T-helper 1 cell (primary cell): Measurements from ENCODE around the gene IL9R.
"Not testable (repeated sequence)": the region's sequence is repeated elsewhere in the genome, so short reads cannot be mapped to it uniquely, and the experiment has no call there.

ENCODE experiments used
- DNase-seq, 5 donors: peaks; one replicate each; pipeline ENCODE4 v3.0.0-alpha.2; 2012 to 2020

The IL9R gene

DNA sequence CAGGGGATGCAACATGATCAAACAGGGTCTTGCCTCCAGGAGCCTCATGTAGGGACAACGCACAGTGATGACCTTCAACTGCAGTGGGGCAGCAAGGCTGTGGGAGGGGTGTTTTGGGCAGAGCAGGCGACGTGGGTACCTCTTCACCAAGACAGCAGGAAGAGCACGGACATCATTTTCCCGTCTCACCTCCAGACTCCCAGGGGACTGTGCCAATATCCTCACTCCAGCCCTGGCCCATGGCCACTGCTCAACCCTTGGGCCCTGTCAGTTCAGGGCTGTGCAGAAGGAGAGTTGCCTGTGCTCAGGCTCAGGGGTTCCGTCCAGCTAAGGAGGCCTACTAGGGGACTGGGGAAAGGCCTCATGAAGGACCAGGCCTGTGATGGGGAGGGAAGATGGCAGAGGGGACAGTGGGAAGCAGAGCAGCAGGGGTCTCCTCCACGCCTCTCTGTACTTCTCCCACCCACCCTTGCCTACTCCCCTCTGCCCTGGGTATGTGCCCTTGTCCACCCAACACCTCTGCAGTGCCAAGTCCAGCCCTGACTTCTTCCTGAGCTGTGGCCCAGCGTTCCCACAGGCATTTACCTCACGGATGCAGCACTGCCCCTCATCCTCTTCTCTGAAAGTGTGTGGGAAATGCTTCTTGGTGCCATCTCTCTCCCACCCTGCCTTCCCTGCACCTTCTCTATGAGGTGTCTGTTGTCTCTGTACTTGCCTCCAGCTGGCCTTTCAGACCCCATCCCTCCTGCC is 1.4 kb downstream of the IL9R start:
- DNase-seq: no peak

DNA sequence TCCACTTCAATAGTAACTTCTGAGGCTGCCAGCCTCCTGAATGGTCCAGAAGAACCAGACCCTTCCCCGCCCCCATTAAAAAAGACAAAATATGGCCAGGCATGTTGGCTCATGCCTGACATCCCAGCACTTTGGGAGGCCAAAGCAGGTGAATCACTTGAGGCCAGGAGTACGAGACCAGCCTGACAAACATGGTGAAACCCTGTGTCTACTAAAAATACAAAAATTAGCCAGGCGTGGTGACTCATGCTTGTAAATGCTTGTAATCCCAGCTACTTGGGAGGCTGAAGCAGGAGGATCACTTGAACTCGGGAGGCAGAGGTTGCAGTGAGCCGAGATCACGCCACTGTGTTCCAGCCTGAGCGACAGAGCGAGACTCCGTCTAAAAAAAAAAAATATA is 2.3 kb downstream of the IL9R start:
- DNase-seq: not testable (repeated sequence)

DNA sequence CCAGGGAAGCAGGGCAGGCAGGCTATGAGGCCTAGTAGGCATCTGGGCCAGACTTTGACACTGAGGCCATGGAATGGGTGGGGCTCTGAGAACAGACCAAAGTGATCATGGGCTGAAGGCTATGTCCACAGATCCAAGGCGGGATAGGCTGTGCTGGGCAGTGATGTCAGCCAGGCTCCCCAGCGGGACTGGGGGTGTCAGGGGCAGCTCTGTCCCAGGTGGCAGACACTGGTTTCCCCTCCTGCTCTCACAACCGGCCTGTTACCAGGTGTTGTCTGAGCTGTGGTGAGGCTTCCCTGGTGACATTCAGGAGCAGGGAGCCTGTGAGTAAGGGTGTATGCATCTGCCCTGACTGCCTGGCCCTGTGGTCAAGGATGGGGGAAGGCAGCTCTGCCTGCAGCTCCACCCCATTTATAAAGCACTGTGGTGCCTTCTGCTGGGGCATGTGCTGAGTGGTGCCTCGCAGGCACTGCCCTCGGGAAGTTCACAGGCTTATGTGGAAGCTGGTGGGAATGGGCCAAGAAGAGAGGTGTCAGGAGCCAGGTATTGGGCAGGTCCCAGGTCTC is 2.9 kb downstream of the IL9R start:
- no peak for DNase-seq

DNA sequence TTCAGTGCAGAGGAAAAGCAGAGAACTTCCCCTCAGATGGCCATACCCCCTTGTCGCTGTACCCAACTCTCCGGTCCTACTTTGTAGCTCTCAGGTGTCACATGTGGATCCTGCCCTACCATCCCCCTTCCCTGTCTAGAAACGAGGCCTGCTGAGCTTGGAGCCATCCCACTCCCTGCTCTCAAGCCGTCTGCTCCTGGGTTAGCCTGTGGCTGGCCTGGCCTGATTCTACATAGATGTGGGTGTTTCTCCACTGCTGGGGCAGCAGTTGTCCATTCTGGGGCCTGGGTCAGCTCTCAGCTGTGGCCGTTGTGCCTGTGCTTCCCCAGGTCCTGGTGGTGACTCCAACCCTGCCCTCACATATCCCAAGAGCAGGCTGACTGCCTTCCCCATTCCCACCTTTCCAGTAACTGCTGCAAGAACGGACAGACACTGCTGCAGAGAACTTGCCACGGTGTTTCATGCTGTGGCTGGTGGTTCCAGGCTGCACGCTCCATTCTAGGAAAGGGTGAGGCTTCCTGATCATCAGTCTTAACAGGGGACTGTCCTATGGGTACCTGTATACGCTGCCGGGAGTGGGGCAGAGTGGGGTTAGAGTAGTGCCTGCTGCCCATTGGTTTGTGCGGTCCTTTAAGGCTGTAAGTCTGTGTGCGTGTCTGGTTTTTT is 3.6 kb downstream of the IL9R start:
- no peak for DNase-seq

DNA sequence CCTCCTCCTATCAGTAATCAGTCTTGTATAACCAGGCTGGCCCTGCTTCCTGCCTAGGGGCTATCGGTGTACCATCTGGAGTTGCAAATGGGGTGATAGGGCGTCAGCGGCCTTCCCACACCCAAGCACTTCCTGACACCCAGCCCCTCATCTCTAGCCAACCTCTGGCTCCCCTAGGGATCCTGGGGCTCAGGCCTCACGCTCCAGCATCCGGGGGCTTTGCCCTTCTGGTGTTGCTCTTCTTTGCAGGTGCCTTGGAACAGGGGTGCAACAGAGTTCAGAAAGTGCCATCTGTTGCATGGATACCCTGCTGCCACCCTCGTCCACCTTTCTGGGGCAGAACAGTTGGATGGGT is 4.1 kb downstream of the IL9R start:
- peak in 1 of 5 donors; percentile 15 for DNase-seq

DNA sequence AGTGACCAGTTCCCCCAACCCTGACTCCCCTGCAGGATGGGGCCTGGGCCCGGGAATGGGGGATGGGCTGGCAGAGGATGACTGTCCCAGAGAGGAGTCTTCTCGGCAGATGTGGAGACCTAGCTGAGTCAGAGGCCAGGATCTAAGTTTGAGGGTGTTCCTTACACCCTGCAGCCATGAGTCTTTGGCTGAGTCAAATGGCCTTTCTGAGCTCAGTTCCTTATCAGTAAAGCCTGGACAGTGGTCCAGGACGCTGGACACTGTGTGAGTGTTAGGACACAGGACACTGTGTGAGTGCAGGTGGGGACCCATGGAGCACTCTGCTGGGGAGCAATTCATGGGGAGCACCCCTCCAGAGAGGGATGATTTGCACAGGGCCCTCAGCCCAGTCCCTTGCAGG is 5.0 kb downstream of the IL9R start:
- DNase-seq: no peak

DNA sequence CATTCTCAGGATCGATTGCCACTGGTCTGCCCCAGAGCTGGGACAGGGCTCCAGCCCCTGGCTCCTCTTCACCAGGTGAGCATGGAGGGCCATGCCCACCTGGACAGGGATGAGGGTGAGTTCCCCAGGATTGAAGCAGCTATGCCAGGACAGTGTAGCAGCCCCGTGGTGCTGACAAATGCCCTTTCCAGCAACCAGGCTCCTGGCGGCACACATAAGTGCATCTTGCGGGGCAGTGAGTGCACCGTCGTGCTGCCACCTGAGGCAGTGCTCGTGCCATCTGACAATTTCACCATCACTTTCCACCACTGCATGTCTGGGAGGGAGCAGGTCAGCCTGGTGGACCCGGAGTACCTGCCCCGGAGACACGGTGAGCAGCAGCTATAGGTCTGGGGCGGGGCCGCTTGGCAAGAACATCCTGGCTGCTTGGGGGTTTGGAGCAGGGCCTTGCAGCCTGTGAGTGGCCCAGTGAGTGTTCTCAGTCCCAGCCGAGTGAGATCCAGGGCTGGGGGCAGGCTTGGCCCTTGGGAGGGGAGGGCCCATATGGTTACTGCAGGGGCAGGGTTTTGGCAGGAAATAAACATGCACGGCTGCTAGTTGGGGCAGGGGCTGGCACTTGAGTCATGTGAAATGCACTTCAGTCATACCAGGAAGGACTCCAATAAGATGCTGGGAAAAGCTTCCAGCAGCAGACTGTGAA is 6.1 kb downstream of the IL9R start:
- DNase-seq: no peak

DNA sequence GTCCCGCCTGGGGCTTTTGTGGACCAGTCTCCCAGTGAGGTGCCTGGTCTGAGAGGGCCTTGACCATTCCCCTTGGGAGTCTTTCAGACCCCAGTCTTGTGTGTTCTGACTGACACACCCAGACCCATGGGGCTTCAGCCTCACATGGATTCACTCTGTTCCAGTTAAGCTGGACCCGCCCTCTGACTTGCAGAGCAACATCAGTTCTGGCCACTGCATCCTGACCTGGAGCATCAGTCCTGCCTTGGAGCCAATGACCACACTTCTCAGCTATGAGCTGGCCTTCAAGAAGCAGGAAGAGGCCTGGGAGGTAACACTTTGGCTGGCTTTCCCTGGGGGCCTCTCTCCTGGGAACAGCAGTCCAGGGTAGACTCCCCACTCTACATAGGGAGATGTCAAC is 6.8 kb downstream of the IL9R start:
- DNase-seq: no peak

DNA sequence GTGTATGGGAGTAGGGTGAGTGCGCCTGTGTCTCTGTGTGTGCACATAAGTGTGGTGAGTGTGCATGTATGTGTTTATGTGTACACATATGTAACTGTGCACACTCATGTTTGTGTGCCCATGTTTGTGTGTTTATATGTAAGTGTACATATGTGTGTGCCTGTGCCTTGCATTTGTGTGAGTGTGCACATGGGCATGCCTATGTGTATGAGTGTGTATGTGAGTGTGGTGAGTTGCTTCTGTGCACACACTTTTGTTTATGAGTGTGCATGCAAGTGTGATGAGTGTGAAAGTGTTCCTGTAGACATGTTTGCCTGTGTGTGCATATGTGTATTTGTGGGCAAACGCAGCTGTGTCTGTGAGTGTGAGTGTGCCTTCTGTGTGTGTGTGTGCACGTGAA is 7.2 kb downstream of the IL9R start:
- DNase-seq: no peak

DNA sequence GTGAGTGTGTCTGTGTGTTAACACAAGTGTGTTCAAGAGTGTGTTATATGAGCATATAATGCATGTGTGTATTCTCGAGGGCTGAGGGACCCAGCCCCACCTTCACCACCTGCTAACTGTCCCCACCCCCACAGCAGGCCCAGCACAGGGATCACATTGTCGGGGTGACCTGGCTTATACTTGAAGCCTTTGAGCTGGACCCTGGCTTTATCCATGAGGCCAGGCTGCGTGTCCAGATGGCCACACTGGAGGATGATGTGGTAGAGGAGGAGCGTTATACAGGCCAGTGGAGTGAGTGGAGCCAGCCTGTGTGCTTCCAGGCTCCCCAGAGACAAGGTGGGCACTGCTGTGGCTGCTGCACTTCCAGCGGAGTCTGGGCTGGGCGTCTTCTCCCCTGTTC is 7.6 kb downstream of the IL9R start:
- DNase-seq: no peak

DNA sequence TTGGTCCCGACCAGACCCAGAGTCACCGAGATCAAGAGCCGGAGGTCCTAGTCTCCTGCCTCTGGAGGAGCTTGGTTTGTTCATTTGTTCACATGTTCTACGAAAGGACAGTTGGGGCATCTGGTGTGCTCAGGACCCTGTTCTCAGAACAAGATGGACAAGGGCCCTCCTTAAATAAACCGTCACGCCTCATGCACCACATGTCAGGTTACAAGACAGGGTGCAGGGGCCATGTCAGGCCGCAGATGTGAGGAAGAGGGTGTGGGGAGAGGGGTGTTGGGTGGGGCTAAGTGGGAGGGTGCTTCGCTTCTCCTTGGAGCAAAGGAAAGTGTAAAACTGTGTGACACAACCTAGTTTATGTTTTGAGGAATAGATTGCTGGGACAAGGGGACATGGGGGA is 9.0 kb downstream of the IL9R start:
- DNase-seq: not testable (repeated sequence)

DNA sequence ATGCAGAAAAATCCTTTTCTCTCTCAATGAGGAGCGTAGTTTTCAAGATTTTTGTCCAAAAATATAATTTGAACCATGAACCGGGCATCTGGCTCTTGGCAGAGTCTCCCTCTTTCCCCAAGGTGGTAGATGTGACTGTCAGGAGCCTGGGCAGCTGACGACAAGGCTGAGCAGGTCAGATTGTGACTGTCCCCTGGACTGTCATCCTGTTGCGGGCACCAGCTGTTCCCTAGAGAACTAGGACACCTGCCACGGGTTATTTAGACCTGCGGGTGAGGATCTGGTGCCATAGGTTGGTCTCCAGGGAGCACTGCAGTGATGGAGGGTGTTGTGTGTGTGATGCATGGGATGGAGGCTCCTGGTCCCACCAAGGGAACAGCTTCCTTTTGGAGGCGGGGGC is 10.9 kb downstream of the IL9R start:
- DNase-seq: not testable (repeated sequence)

DNA sequence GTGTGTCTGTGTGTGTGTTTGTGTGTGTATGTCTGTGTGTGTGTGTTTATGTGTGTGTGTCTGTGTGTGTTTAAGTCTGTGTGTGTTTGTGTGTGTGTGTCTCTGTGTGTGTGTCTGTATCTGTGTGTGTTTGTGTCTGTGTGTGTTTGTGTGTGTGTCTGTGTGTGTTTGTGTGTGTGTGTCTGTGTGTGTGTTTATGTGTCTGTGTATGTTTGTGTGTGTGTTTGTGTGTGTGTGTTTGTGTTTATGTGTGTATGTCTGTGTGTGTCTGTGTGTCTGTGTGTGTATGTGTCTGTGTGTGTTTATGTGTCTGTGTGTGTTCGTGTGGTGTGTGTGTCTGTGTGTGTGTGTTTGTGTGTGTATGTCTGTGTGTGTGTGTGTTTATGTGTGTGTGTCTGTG is 11.4 kb downstream of the IL9R start:
- no peak for DNase-seq

DNA sequence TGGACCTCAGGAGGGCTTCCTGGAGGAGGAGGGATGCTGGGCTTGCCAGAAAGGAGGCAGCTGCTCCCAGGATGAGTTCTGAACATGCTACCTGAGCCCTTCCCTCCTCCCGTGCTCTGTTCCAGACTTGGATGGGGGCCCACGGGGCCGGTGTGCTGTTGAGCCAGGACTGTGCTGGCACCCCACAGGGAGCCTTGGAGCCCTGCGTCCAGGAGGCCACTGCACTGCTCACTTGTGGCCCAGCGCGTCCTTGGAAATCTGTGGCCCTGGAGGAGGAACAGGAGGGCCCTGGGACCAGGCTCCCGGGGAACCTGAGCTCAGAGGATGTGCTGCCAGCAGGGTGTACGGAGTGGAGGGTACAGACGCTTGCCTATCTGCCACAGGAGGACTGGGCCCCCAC is 12.2 kb downstream of the IL9R start:
- not testable (repeated sequence) for DNase-seq

DNA sequence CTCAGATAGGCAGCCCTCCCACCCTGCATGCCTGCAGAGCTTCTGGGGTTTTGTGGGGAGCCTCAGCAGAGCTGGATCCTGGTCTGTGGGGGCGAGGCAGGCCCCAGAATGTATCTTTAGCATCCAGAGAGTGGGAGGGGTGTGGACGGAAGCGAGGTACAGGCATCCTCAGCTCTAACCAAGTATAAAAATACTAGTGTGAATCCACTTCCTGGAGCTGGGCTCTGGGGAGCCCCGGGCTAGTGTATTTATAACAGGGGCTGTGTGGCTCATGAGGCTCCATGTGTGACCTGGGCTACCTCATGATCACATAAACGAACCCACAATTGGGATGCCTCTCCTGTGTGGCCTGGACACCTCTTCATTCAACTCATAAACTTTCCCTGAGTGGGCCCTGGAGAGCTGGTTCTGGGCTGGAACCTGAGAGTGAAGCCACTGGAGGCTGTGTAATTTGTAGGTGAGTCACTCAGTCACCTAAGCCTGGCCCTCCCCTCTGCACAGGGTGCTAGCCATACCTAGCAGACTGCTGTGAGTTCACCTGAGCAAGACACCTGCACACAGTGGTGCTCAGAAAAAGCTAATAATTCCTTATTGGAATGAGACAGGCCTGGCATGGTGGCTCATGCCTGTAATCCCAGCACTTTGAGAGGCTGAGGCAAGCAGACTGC is 15.9 kb downstream of the IL9R start:
- not testable (repeated sequence) for DNase-seq

DNA sequence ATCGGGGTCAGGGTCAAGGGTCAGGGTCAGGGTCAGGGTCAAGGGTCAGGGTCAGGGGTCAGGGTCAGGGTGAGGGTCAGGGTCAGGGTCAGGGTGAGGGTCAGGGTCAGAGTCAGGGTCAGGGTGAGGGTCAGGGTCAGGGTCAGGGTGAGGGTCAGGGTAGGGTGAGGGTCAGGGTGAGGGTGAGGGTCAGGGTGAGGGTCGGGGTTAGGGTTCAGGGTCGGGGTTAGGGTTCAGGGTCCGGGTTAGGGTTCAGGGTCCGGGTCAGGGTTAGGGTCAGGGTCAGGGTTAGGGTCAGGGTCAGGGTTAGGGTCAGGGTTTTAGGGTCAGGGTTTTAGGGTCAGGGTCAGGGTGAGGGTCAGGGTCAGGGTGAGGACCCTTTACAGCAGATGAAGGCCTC is 22.4 kb downstream of the IL9R start:
- not testable (repeated sequence) for DNase-seq

DNA sequence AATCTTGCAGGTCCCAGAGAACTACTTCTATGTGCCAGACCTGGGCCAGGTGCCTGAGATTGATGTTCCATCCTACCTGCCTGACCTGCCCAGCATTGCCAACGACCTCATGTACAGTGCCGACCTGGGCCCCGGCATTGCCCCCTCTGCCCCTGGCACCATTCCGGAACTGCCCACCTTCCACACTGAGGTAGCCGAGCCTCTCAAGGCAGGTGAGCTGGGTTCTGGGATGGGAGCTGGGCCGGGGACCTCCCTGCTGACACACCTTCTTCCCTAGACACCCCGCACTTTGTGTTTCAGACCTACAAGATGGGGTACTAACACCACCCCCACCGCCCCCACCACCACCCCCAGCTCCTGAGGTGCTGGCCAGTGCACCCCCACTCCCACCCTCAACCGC is 25.5 kb downstream of the IL9R start:
- DNase-seq: not testable (repeated sequence)

DNA sequence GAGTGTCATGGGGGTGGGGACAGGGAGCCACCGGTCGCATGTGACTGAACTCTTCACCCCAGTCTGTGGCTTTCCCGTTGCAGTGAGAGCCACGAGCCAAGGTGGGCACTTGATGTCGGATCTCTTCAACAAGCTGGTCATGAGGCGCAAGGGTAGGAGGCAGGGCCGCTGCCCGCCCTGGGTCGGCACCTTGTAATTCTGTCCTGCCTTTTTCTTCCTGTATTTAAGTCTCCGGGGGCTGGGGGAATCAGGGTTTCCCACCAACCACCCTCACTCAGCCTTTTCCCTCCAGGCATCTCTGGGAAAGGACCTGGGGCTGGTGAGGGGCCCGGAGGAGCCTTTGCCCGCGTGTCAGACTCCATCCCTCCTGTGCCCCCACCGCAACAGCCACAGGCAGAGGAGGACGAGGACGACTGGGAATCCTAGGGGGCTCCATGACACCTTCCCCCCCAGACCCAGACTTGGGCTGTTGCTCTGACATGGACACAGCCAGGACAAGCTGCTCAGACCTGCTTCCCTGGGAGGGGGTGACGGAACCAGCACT is 27.5 kb downstream of the IL9R start:
- DNase-seq: not testable (repeated sequence)

DNA sequence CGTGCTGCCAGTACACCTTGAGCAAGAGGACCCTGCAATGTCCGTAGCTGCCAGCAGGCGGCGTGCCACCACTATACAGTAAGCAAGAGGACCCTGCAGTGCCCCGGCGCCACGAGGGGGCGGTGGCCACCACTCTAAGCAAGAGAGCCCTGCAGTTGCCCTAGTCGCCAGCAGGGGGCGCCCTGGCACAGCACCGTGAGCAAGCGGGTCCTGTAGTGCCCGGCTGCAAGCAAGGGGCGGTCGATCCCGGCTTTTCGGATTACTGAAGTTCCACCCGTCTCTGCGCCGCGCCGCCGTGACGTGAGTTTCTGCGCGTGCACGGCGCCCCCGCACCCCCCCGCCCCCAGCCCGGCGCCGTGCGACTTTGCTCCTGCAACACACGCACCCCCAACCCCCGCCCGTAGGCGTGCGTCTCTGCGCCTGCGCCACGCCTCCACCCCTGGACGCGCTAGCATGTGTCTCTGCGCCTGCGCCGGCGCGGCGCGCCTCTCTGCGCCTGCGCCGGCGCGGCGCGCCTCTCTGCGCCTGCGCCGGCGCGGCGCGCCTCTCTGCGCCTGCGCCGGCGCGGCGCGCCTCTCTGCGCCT is 31.2 kb downstream of the IL9R start:
- DNase-seq: not testable (repeated sequence)

DNA sequence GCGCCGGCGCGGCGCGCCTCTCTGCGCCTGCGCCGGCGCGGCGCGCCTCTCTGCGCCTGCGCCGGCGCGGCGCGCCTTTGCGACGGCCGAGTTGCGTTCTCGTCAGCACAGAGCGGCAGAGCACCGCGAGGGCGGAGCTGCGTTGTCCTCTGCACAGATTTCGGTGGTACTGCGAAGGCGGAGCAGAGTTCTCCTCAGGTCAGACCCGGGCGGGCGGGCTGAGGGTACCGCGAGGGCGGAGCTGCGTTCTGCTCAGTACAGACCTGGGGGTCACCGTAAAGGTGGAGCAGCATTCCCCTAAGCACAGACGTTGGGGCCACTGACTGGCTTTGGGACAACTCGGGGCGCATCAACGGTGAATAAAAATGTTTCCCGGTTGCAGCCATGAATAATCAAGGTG is 31.8 kb downstream of the IL9R start:
- not testable (repeated sequence) for DNase-seq

DNA sequence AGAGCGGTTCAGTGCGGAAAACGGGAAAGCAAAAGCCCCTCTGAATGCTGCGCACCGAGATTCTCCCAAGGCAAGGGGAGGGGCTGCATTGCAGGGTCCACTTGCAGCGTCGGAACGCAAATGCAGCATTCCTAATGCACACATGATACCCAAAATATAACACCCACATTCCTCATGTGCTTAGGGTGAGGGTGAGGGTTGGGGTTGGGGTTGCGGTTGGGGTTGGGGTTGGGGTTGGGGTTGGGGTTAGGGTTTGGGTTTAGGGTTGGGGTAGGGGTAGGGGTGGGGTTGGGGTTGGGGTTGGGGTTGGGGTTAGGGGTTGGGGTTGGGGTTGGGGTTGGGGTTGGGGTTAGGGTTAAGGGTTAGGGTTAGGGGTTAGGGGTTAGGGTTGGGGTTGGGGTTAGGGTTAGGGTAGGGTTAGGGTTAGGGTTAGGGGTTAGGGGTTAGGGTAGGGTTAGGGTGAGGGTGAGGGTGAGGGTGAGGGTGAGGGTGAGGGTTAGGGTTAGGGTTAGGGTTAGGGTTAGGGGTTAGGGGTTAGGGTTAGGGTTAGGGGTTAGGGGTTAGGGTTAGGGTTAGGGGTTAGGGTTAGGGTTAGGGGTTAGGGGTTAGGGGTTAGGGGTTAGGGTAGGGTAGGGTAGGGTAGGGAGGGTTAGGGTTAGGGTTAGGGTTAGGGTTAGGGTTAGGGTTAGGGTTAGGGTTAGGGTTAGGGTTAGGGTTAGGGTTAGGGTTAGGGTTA is 32.4 kb downstream of the IL9R start:
- DNase-seq: peak in 1 of 5 donors; percentile 40

DNA sequence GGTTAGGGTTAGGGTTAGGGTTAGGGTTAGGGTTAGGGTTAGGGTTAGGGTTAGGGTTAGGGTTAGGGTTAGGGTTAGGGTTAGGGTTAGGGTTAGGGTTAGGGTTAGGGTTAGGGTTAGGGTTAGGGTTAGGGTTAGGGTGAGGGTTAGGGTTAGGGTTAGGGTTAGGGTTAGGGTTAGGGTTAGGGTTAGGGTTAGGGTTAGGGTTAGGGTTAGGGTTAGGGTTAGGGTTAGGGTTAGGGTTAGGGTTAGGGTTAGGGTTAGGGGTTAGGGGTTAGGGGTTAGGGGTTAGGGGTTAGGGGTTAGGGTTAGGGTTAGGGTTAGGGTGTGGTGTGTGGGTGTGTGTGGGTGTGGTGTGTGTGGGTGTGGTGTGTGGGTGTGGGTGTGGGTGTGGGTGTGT is 33.0 kb downstream of the IL9R start:
- DNase-seq: peak in 1 of 5 donors; percentile 23
